Activated CD8-positive, alpha-beta T cell treated with anti-CD3 and anti-CD28 coated beads for 36 hours (primary cell): ENCODE data around the gene SERPINB6. TPM values are rescaled to one million over a fixed set of nuclear protein-coding genes. Genes with fewer than 3 reads are reported as not detected.

Experiments
- ATAC-seq: fragments of 200-7000 bp; cut with Tn5 transposase; one replicate; pipeline ENCODE4 v1.10.0; 2021; ENCODE audit warnings: mild to moderate bottlenecking, moderate library complexity
- CTCF ChIA-PET: fragments of 350-600 bp; sonication (Branson Sonifier 250); formaldehyde crosslinking; loops from one replicate; lab custom pipeline; 2021; ENCODE audit warnings: antibody characterized with exemption; lab: Charles Lee
- POLR2A ChIA-PET: fragments of 350-600 bp; sonication (Branson Sonifier 250); formaldehyde crosslinking; loops from one replicate; lab custom pipeline; 2021; ENCODE audit warnings: antibody characterized with exemption; lab: Charles Lee
- DNase-seq: peaks from one replicate; pipeline ENCODE4 v3.0.0-alpha.2; 2020
- H3K27ac Mint-ChIP-seq: one replicate; pipeline ENCODE4 v1.8.0; 2021; ENCODE audit warnings: mild to moderate bottlenecking, mixed read lengths
- H3K27me3 Mint-ChIP-seq: one replicate; pipeline ENCODE4 v1.8.0; 2021; ENCODE audit warnings: mixed read lengths
- H3K36me3 Mint-ChIP-seq: one replicate; pipeline ENCODE4 v1.8.0; 2021; ENCODE audit warnings: low read depth, mixed read lengths
- H3K4me1 Mint-ChIP-seq: one replicate; pipeline ENCODE4 v1.8.0; 2021; ENCODE audit warnings: low read depth, mixed read lengths
- H3K4me3 Mint-ChIP-seq: one replicate; pipeline ENCODE4 v1.8.0; 2021; ENCODE audit warnings: mild to moderate bottlenecking, moderate library complexity, mixed read lengths
- H3K9me3 Mint-ChIP-seq: one replicate; pipeline ENCODE4 v1.8.0; 2021; ENCODE audit warnings: mixed read lengths
- CTCF ChIP-seq: fragments of 200-600 bp; IDR thresholded peaks from one replicate; pipeline ENCODE4 v1.8.0; 2022; ENCODE audit warnings: antibody characterized with exemption, mild to moderate bottlenecking
- intact Hi-C: fragments of 100-400 bp; cut with micrococcal nuclease; formaldehyde crosslinking; loops from one replicate; pipeline ENCODE4 v1.10.0; 2022
- total RNA-seq, 2 experiments: library from RNA; stranded (reverse); gene quantifications; one replicate each; pipeline ENCODE4 v1.2.3, GENCODE V29; 2021

SERPINB6 gene
- total RNA-seq, 2 experiments from 2014 or later, result 52.2 to 53.8 TPM

GRCh38 chr6:2986722-2987221, 15.4 kb upstream of the SERPINB6 start:
- CTCF ChIA-PET, result interaction anchor here (0.6 to 6.9 kb wide), 15 partner anchors 8 to 1403 kb away, joined by 3 to 85 read pairs (median 5); no protein-coding TSS in a partner anchor
- Mint-ChIP-seq H3K4me1 (peaks cover 17% of the 10 kb centered on the region), H3K27me3 (no peaks in the 10 kb centered on the region), H3K4me3 (no peak overlapping the region), H3K9me3 (no peaks in the 10 kb centered on the region), H3K27ac (no peak overlapping the region), H3K36me3 (no peaks in the 10 kb centered on the region)
- no peak for ATAC-seq
- TF ChIP-seq CTCF, result no peak
- intact Hi-C loops, result loop anchor here (5.0 kb wide), 1 partner anchor 44 kb away; no protein-coding TSS in a partner anchor
- no peak for DNase-seq
- POLR2A ChIA-PET, result interaction anchor here (1.0 to 2.2 kb wide), 2 partner anchors 15 to 129 kb away, joined by 3 to 5 read pairs; no protein-coding TSS in a partner anchor

GRCh38 chr6:2984738-2985406, 13.5 kb upstream of the SERPINB6 start:
- POLR2A ChIA-PET, result interaction anchor here (1.0 kb wide), 1 partner anchor 9 kb away, joined by 3 read pairs; no protein-coding TSS in a partner anchor
- intact Hi-C loops, result loop anchor here (5.0 kb wide), 1 partner anchor 43 kb away; no protein-coding TSS in a partner anchor

GRCh38 chr6:2982426-2983117, 11.2 kb upstream of the SERPINB6 start:
- ChIA-PET POLR2A (no interaction called here), CTCF (interaction anchor here (2.5 to 3.2 kb wide), 2 partner anchors 30 kb away, joined by 13 to 20 read pairs; no protein-coding TSS in a partner anchor)
- TF ChIP-seq CTCF, result no peak
- DNase-seq (no peak), ATAC-seq (no peak)
- Mint-ChIP-seq H3K4me1 (peaks cover 6% of the 10 kb centered on the region), H3K9me3 (no peaks in the 10 kb centered on the region), H3K27ac (no peak overlapping the region), H3K27me3 (peaks cover 2% of the 10 kb centered on the region), H3K4me3 (no peak overlapping the region), H3K36me3 (no peaks in the 10 kb centered on the region)
- intact Hi-C loops, result no loop called here

More at GRCh38 chr6:2984738-2985406, 13.5 kb upstream of the SERPINB6 start:
- TF ChIP-seq CTCF, result no peak
- DNase-seq (no peak), ATAC-seq (no peak)
- Mint-ChIP-seq H3K9me3 (no peaks in the 10 kb centered on the region), H3K4me1 (peaks cover 15% of the 10 kb centered on the region), H3K27me3 (no peaks in the 10 kb centered on the region), H3K27ac (no peak overlapping the region), H3K4me3 (no peak overlapping the region), H3K36me3 (no peaks in the 10 kb centered on the region)
- CTCF ChIA-PET, result interaction anchor here (0.9 to 2.5 kb wide), 3 partner anchors 33 to 222 kb away, joined by 4 to 13 read pairs (median 5); no protein-coding TSS in a partner anchor

- no peaks in the 10 kb centered on the region for H3K36me3 Mint-ChIP-seq
- no peaks in the 10 kb centered on the region for H3K9me3 Mint-ChIP-seq
- DNase-seq (no peak), ATAC-seq (no peak)
- H3K4me3 Mint-ChIP-seq, result no peak overlapping the region
- no peak for TF ChIP-seq CTCF
- CTCF ChIA-PET, result interaction anchor here (0.7 to 3.2 kb wide), 7 partner anchors 7 to 230 kb away, joined by 3 to 20 read pairs (median 4); partner anchors contain the start of gene MYLK4
- no peak overlapping the region for H3K27ac Mint-ChIP-seq
- peaks cover 2% of the 10 kb centered on the region for H3K27me3 Mint-ChIP-seq
- peaks cover 20% of the 10 kb centered on the region for H3K4me1 Mint-ChIP-seq
- intact Hi-C loops, result no loop called here
- POLR2A ChIA-PET, result interaction anchor here (0.8 to 1.2 kb wide), 3 partner anchors 22 to 139 kb away, joined by 3 to 4 read pairs (median 3); no protein-coding TSS in a partner anchor
These were observed 9.1 kb upstream of the SERPINB6 start for GRCh38 chr6:2980465-2980855.
